ENCODE data around the gene ROR1.

ROR1 gene

GRCh38 chr1:63980740-63981407, 207.1 kb downstream of the ROR1 start:
- peaks cover 3% of the 10 kb centered on the region for H3K4me1 ChIP-seq (ENCODE audit: control insufficient read depth, insufficient read depth, low read length)
- no peak overlapping the region for H3K9ac ChIP-seq (ENCODE audit: low read depth, low read length)
- no peaks in the 10 kb centered on the region for H3K36me3 ChIP-seq (ENCODE audit: control insufficient read depth, insufficient read depth, low read length)
- no peak overlapping the region for H3K4me3 ChIP-seq (ENCODE audit: low read depth, low read length)
- no peaks in the 10 kb centered on the region for H3K27me3 ChIP-seq (ENCODE audit: control insufficient read depth, insufficient read depth, low read length)
- H3K9me3 ChIP-seq (ENCODE audit: control insufficient read depth, insufficient read depth, low read length) = no peaks in the 10 kb centered on the region

GRCh38 chr1:63981408-63981773, 207.6 kb downstream of the ROR1 start:
- Histone ChIP-seq H3K27me3 (ENCODE audit: control insufficient read depth, insufficient read depth, low read length) (no peaks in the 10 kb centered on the region), H3K4me3 (ENCODE audit: low read depth, low read length) (no peak overlapping the region), H3K4me1 (ENCODE audit: control insufficient read depth, insufficient read depth, low read length) (peaks cover 3% of the 10 kb centered on the region), H3K9ac (ENCODE audit: low read depth, low read length) (no peak overlapping the region), H3K36me3 (ENCODE audit: control insufficient read depth, insufficient read depth, low read length) (no peaks in the 10 kb centered on the region), H3K9me3 (ENCODE audit: control insufficient read depth, insufficient read depth, low read length) (no peaks in the 10 kb centered on the region)

- peaks cover 3% of the 10 kb centered on the region for H3K4me1 ChIP-seq (ENCODE audit: control insufficient read depth, insufficient read depth, low read length)
- H3K27me3 ChIP-seq (ENCODE audit: control insufficient read depth, insufficient read depth, low read length) = no peaks in the 10 kb centered on the region
- no peaks in the 10 kb centered on the region for H3K9me3 ChIP-seq (ENCODE audit: control insufficient read depth, insufficient read depth, low read length)
- H3K36me3 ChIP-seq (ENCODE audit: control insufficient read depth, insufficient read depth, low read length) = no peaks in the 10 kb centered on the region
- H3K4me3 ChIP-seq (ENCODE audit: low read depth, low read length) = no peak overlapping the region
- H3K9ac ChIP-seq (ENCODE audit: low read depth, low read length) = no peak overlapping the region
Measured at GRCh38 chr1:63982201-63982600, 208.4 kb downstream of the ROR1 start.

DNA sequence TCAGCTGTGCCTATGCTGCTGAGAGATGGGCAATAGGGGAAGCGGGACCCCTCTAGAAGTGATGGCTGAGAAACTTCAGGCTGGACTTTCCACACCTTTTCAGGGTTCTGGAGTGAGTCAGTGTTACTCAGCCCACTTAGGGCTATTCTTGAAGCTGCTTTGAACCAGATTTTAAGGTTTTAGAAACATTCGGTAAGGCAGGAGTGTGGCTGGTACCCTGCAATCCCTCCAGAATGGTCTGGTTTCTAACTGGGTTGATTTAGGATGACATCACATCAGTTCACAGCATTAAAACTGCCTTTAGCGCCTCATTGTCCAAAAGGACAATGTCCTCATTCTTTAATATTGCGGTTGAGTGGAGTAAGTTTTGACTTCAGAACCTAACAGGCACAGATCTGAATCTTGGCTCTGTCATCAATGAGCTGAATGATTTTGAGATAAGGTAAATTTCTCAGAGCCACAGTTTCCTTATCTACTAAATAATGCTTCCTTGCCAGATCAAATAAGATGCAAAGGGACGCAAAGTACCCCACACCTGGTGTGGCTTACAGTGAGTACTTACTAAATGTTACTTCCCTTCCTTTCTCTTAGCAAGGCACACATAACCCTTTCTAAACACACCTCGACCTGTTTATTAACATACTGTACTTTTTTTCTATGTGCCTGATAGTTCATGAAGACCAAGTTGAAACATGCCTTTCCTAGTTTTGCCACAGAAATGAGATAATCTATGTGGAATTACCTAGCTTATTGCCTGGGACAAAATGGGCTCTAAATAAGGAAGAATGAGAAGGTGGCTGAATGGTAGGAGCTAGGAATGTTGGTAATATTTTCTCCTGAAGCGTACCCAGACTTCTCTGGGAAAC, 209.8 kb downstream of the ROR1 start:
- Histone ChIP-seq H3K4me3 (ENCODE audit: low read depth, low read length) (no peak overlapping the region), H3K27me3 (ENCODE audit: control insufficient read depth, insufficient read depth, low read length) (no peaks in the 10 kb centered on the region), H3K36me3 (ENCODE audit: control insufficient read depth, insufficient read depth, low read length) (no peaks in the 10 kb centered on the region), H3K4me1 (ENCODE audit: control insufficient read depth, insufficient read depth, low read length) (peaks cover 3% of the 10 kb centered on the region), H3K9me3 (ENCODE audit: control insufficient read depth, insufficient read depth, low read length) (no peaks in the 10 kb centered on the region), H3K9ac (ENCODE audit: low read depth, low read length) (no peak overlapping the region)

DNA sequence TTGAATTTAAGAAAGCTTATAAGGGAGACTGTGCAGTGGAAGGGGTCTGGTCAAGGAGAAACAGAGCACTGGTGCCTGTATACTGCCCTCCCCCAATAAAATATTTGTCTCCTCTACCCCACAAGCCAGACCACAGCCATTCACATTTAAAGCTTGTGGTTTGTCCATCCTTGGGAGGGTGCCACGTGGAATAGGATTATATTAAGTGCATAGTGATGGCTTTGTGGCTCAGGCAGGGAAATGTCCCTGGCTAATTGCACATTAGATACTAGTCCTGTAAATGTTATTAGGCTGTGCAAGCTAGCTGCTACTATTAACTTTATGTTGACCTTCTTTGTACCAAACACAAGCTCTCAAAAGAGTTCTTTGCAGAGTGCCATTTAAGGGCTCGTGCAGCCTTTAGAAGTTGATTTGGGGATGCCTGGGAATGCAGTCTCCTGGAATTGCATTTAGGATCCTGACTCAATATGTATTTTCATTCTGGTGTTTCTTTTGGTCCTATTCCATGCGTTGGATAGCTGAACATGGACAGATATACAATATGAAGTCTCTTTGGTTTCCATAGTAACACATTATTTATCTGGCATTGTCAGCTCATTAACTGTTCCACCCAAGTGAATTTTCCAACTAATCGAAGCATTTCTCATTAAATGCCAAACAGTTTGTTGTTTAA, 210.6 kb downstream of the ROR1 start:
- H3K9me3 ChIP-seq (ENCODE audit: control insufficient read depth, insufficient read depth, low read length) = no peaks in the 10 kb centered on the region
- no peak overlapping the region for H3K9ac ChIP-seq (ENCODE audit: low read depth, low read length)
- no peak overlapping the region for H3K4me3 ChIP-seq (ENCODE audit: low read depth, low read length)
- no peaks in the 10 kb centered on the region for H3K36me3 ChIP-seq (ENCODE audit: control insufficient read depth, insufficient read depth, low read length)
- H3K27me3 ChIP-seq (ENCODE audit: control insufficient read depth, insufficient read depth, low read length) = no peaks in the 10 kb centered on the region
- peaks cover 3% of the 10 kb centered on the region for H3K4me1 ChIP-seq (ENCODE audit: control insufficient read depth, insufficient read depth, low read length)

- Histone ChIP-seq H3K9ac (ENCODE audit: low read depth, low read length) (no peak overlapping the region), H3K36me3 (ENCODE audit: control insufficient read depth, insufficient read depth, low read length) (no peaks in the 10 kb centered on the region), H3K9me3 (ENCODE audit: control insufficient read depth, insufficient read depth, low read length) (no peaks in the 10 kb centered on the region), H3K4me1 (ENCODE audit: control insufficient read depth, insufficient read depth, low read length) (peaks cover 3% of the 10 kb centered on the region), H3K27me3 (ENCODE audit: control insufficient read depth, insufficient read depth, low read length) (no peaks in the 10 kb centered on the region), H3K4me3 (ENCODE audit: low read depth, low read length) (no peak overlapping the region)
Measured at GRCh38 chr1:63984930-63985290, 211.1 kb downstream of the ROR1 start.

GRCh38 chr1:63987014-63987627, 213.3 kb downstream of the ROR1 start:
- Histone ChIP-seq H3K4me1 (ENCODE audit: control insufficient read depth, insufficient read depth, low read length) (peaks cover 3% of the 10 kb centered on the region), H3K9ac (ENCODE audit: low read depth, low read length) (no peak overlapping the region)

DNA sequence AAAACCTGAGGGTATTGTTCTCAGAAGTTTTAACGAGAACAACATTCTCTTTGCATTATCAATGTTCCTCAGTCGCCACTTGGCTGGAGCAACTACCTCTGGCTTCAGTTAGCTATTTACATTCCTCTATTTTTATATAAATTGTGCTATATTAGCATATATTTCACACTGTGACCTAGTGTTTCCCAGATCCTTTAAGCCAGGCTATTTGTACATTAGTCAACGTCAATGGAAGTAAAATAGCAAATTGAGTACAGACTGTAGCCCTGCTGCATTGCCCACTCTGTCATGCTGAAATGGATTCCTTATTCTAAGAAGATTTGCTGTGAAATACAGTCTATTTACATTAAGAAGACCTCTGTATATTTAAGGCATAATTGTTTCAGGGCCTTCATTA, 213.8 kb downstream of the ROR1 start:
- H3K4me1 ChIP-seq (ENCODE audit: control insufficient read depth, insufficient read depth, low read length) = peaks cover 3% of the 10 kb centered on the region
- H3K36me3 ChIP-seq (ENCODE audit: control insufficient read depth, insufficient read depth, low read length) = no peaks in the 10 kb centered on the region
- H3K4me3 ChIP-seq (ENCODE audit: low read depth, low read length) = no peak overlapping the region
- H3K27me3 ChIP-seq (ENCODE audit: control insufficient read depth, insufficient read depth, low read length) = no peaks in the 10 kb centered on the region
- H3K9me3 ChIP-seq (ENCODE audit: control insufficient read depth, insufficient read depth, low read length) = no peaks in the 10 kb centered on the region
- H3K9ac ChIP-seq (ENCODE audit: low read depth, low read length) = no peak overlapping the region

More at GRCh38 chr1:63987014-63987627, 213.3 kb downstream of the ROR1 start:
- H3K9me3 ChIP-seq (ENCODE audit: control insufficient read depth, insufficient read depth, low read length) = no peaks in the 10 kb centered on the region
- H3K36me3 ChIP-seq (ENCODE audit: control insufficient read depth, insufficient read depth, low read length) = no peaks in the 10 kb centered on the region
- no peaks in the 10 kb centered on the region for H3K27me3 ChIP-seq (ENCODE audit: control insufficient read depth, insufficient read depth, low read length)
- H3K4me3 ChIP-seq (ENCODE audit: low read depth, low read length) = no peak overlapping the region

DNA sequence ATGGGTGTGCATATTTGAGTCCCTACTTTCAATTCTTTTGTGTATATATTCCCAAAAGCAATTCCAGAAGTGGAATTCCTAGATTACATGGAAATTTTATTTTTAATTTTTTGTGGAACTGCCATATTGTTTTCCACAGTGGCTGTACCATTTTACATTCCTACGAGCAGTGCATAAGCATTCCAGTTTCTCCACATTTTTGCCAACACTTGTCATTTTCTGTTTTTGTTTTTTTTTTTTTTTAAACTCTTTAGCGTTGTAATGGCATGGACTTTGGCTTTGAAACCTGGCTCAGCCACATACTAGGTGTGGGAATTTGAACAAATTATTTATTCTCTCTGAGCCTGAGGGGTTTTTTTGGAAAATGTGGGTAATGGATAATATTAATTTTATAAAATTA, 215.1 kb downstream of the ROR1 start:
- Histone ChIP-seq H3K4me1 (ENCODE audit: control insufficient read depth, insufficient read depth, low read length) (no peaks in the 10 kb centered on the region), H3K27me3 (ENCODE audit: control insufficient read depth, insufficient read depth, low read length) (no peaks in the 10 kb centered on the region), H3K9me3 (ENCODE audit: control insufficient read depth, insufficient read depth, low read length) (no peaks in the 10 kb centered on the region), H3K36me3 (ENCODE audit: control insufficient read depth, insufficient read depth, low read length) (no peaks in the 10 kb centered on the region), H3K4me3 (ENCODE audit: low read depth, low read length) (no peak overlapping the region), H3K9ac (ENCODE audit: low read depth, low read length) (no peak overlapping the region)

GRCh38 chr1:63991685-63992084, 217.9 kb downstream of the ROR1 start:
- no peak overlapping the region for H3K9ac ChIP-seq (ENCODE audit: low read depth, low read length)
- H3K4me1 ChIP-seq (ENCODE audit: control insufficient read depth, insufficient read depth, low read length) = no peaks in the 10 kb centered on the region
- H3K27me3 ChIP-seq (ENCODE audit: control insufficient read depth, insufficient read depth, low read length) = no peaks in the 10 kb centered on the region
- no peaks in the 10 kb centered on the region for H3K9me3 ChIP-seq (ENCODE audit: control insufficient read depth, insufficient read depth, low read length)
- H3K4me3 ChIP-seq (ENCODE audit: low read depth, low read length) = no peak overlapping the region
- H3K36me3 ChIP-seq (ENCODE audit: control insufficient read depth, insufficient read depth, low read length) = no peaks in the 10 kb centered on the region

GRCh38 chr1:64000021-64000420, 226.2 kb downstream of the ROR1 start:
- no peaks in the 10 kb centered on the region for H3K4me1 ChIP-seq (ENCODE audit: control insufficient read depth, insufficient read depth, low read length)
- H3K27me3 ChIP-seq (ENCODE audit: control insufficient read depth, insufficient read depth, low read length) = no peaks in the 10 kb centered on the region
- H3K36me3 ChIP-seq (ENCODE audit: control insufficient read depth, insufficient read depth, low read length) = no peaks in the 10 kb centered on the region
- H3K4me3 ChIP-seq (ENCODE audit: low read depth, low read length) = no peak overlapping the region
- H3K9ac ChIP-seq (ENCODE audit: low read depth, low read length) = no peak overlapping the region
- no peaks in the 10 kb centered on the region for H3K9me3 ChIP-seq (ENCODE audit: control insufficient read depth, insufficient read depth, low read length)
